Activated CD4-positive, alpha-beta T cell treated with anti-CD3 and anti-CD28 coated beads, Interleukin-2, amount 10 ng/mL, durations not matched to agents 24 days and 14 days (primary cell): ENCODE measurements around the gene ZNF853. TPM values are rescaled to one million over a fixed set of nuclear protein-coding genes. Genes with fewer than 3 reads are reported as not detected.

ENCODE experiments used
- DNase-seq: peaks from one replicate; pipeline ENCODE4 v3.0.0; 2022
- H3K27ac Mint-ChIP-seq: one replicate; pipeline ENCODE4 v1.8.0; 2022; ENCODE audit warnings: mild to moderate bottlenecking, mixed read lengths
- H3K27me3 Mint-ChIP-seq: one replicate; pipeline ENCODE4 v1.8.0; 2022; ENCODE audit warnings: mixed read lengths
- H3K36me3 Mint-ChIP-seq: one replicate; pipeline ENCODE4 v1.8.0; 2022; ENCODE audit warnings: low read depth, mild to moderate bottlenecking, mixed read lengths
- H3K4me1 Mint-ChIP-seq: one replicate; pipeline ENCODE4 v1.8.0; 2021; ENCODE audit warnings: mixed read lengths
- H3K4me3 Mint-ChIP-seq: one replicate; pipeline ENCODE4 v1.8.0; 2022; ENCODE audit warnings: mild to moderate bottlenecking, moderate library complexity, mixed read lengths
- H3K9me3 Mint-ChIP-seq: one replicate; pipeline ENCODE4 v1.8.0; 2021; ENCODE audit warnings: mixed read lengths
- intact Hi-C: fragments of 100-400 bp; cut with micrococcal nuclease; formaldehyde crosslinking; loops from one replicate; pipeline ENCODE4 v1.15.1; 2023
- total RNA-seq: library from RNA; stranded (reverse); gene quantifications from 2 replicates; pipeline ENCODE4 v1.2.3, GENCODE V29; 2022

The ZNF853 gene
- total RNA-seq, 1 donor from 2014 or later = 0.42 TPM

- intact Hi-C loops = loop anchor here (2.0 to 5.0 kb wide), 3 partner anchors 46 to 70 kb away; partner anchors contain the start of genes INTS15, ZDHHC4 and ZNF12
- Mint-ChIP-seq H3K27ac (peak within 1 kb of the TSS; percentile 84), H3K9me3 (no peaks in the 10 kb centered on the region), H3K4me1 (peaks cover 25% of the 10 kb centered on the region), H3K27me3 (no peaks in the 10 kb centered on the region), H3K4me3 (peak within 1 kb of the TSS; percentile 92), H3K36me3 (peaks cover 31% of the 10 kb centered on the region)
- DNase-seq = peak; percentile 93
Measured at GRCh38 chr7:6636741-6637543, 21.5 kb downstream of the ZNF853 start, which contains the start of gene ZNF316. Gene ZNF316, plus strand, starts transcription at chr7:6637318. Its CDS starts 5,092 bp downstream, at chr7:6642410.

GRCh38 chr7:6637544-6638229 lies 22.3 kb downstream of the ZNF853 start:
- DNase-seq = peak; percentile 86
- Mint-ChIP-seq H3K4me3 (peak overlapping the region; percentile 92), H3K27ac (peak overlapping the region; percentile 84), H3K9me3 (no peaks in the 10 kb centered on the region), H3K27me3 (no peaks in the 10 kb centered on the region), H3K4me1 (peaks cover 25% of the 10 kb centered on the region), H3K36me3 (peaks cover 39% of the 10 kb centered on the region)
- intact Hi-C loops = loop anchor here (2.0 to 5.0 kb wide), 3 partner anchors 47 to 69 kb away; partner anchors contain the start of genes INTS15, ZDHHC4 and ZNF12

- DNase-seq = no peak
- Mint-ChIP-seq H3K4me3 (peak overlapping the region; percentile 92), H3K27ac (peak overlapping the region; percentile 12), H3K27me3 (no peaks in the 10 kb centered on the region), H3K4me1 (peaks cover 25% of the 10 kb centered on the region), H3K9me3 (no peaks in the 10 kb centered on the region), H3K36me3 (peaks cover 48% of the 10 kb centered on the region)
- intact Hi-C loops = loop anchor here (5.0 kb wide), 1 partner anchor 62 kb away; the partner anchor contains the start of gene ZDHHC4
Measured at GRCh38 chr7:6639032-6639431, 23.6 kb downstream of the ZNF853 start.

GRCh38 chr7:6639627-6640026 lies 24.2 kb downstream of the ZNF853 start:
- H3K9me3 Mint-ChIP-seq = no peaks in the 10 kb centered on the region
- DNase-seq = no peak
- H3K4me3 Mint-ChIP-seq = peak overlapping the region; percentile 92
- H3K4me1 Mint-ChIP-seq = peaks cover 25% of the 10 kb centered on the region
- no peak overlapping the region for H3K27ac Mint-ChIP-seq
- intact Hi-C loops = loop anchor here (5.0 kb wide), 1 partner anchor 62 kb away; the partner anchor contains the start of gene ZDHHC4
- H3K27me3 Mint-ChIP-seq = no peaks in the 10 kb centered on the region
- H3K36me3 Mint-ChIP-seq = peaks cover 53% of the 10 kb centered on the region

GRCh38 chr7:6640246-6640721 lies 24.9 kb downstream of the ZNF853 start:
- H3K36me3 Mint-ChIP-seq = peaks cover 59% of the 10 kb centered on the region
- no peaks in the 10 kb centered on the region for H3K27me3 Mint-ChIP-seq
- no peak overlapping the region for H3K4me3 Mint-ChIP-seq
- intact Hi-C loops = no loop called here
- peak overlapping the region; percentile 64 for H3K27ac Mint-ChIP-seq
- H3K9me3 Mint-ChIP-seq = no peaks in the 10 kb centered on the region
- no peak for DNase-seq
- H3K4me1 Mint-ChIP-seq = peaks cover 25% of the 10 kb centered on the region

GRCh38 chr7:6641305-6642035 lies 26.1 kb downstream of the ZNF853 start:
- Mint-ChIP-seq H3K4me1 (peaks cover 22% of the 10 kb centered on the region), H3K27me3 (no peaks in the 10 kb centered on the region), H3K27ac (no peak overlapping the region), H3K4me3 (no peak overlapping the region), H3K36me3 (peaks cover 67% of the 10 kb centered on the region), H3K9me3 (no peaks in the 10 kb centered on the region)
- intact Hi-C loops = no loop called here
- no peak for DNase-seq

GRCh38 chr7:6642239-6642839 lies 26.9 kb downstream of the ZNF853 start:
- peaks cover 75% of the 10 kb centered on the region for H3K36me3 Mint-ChIP-seq

GRCh38 chr7:6642861-6643640 lies 27.6 kb downstream of the ZNF853 start:
- H3K4me3 Mint-ChIP-seq = no peak overlapping the region
- intact Hi-C loops = no loop called here
- no peaks in the 10 kb centered on the region for H3K27me3 Mint-ChIP-seq
- H3K4me1 Mint-ChIP-seq = peaks cover 18% of the 10 kb centered on the region
- H3K36me3 Mint-ChIP-seq = peaks cover 78% of the 10 kb centered on the region
- no peak overlapping the region for H3K27ac Mint-ChIP-seq
- DNase-seq = no peak
- no peaks in the 10 kb centered on the region for H3K9me3 Mint-ChIP-seq

More at GRCh38 chr7:6642239-6642839, 26.9 kb downstream of the ZNF853 start:
- no peak for DNase-seq
- Mint-ChIP-seq H3K4me1 (peaks cover 21% of the 10 kb centered on the region), H3K27ac (no peak overlapping the region), H3K27me3 (no peaks in the 10 kb centered on the region), H3K4me3 (no peak overlapping the region), H3K9me3 (no peaks in the 10 kb centered on the region)
- intact Hi-C loops = no loop called here

- Mint-ChIP-seq H3K4me3 (no peak overlapping the region), H3K9me3 (no peaks in the 10 kb centered on the region), H3K36me3 (peaks cover 82% of the 10 kb centered on the region), H3K27ac (no peak overlapping the region), H3K27me3 (no peaks in the 10 kb centered on the region), H3K4me1 (peaks cover 9% of the 10 kb centered on the region)
- no peak for DNase-seq
- intact Hi-C loops = no loop called here
Measured at GRCh38 chr7:6643915-6644625, 28.7 kb downstream of the ZNF853 start.

GRCh38 chr7:6644728-6645127 lies 29.3 kb downstream of the ZNF853 start:
- H3K9me3 Mint-ChIP-seq = no peaks in the 10 kb centered on the region
- intact Hi-C loops = no loop called here
- H3K4me3 Mint-ChIP-seq = no peak overlapping the region
- DNase-seq = no peak
- no peak overlapping the region for H3K27ac Mint-ChIP-seq
- peaks cover 4% of the 10 kb centered on the region for H3K4me1 Mint-ChIP-seq
- H3K36me3 Mint-ChIP-seq = peaks cover 83% of the 10 kb centered on the region
- no peaks in the 10 kb centered on the region for H3K27me3 Mint-ChIP-seq

- Mint-ChIP-seq H3K9me3 (peaks cover 5% of the 10 kb centered on the region), H3K27me3 (no peaks in the 10 kb centered on the region), H3K4me1 (no peaks in the 10 kb centered on the region), H3K36me3 (peaks cover 90% of the 10 kb centered on the region), H3K27ac (no peak overlapping the region), H3K4me3 (no peak overlapping the region)
- intact Hi-C loops = no loop called here
- DNase-seq = no peak
Measured at GRCh38 chr7:6646465-6646864, 31.1 kb downstream of the ZNF853 start.

GRCh38 chr7:6647080-6647479 lies 31.7 kb downstream of the ZNF853 start:
- Mint-ChIP-seq H3K27ac (no peak overlapping the region), H3K27me3 (no peaks in the 10 kb centered on the region)

More at GRCh38 chr7:6647080-6647479, 31.7 kb downstream of the ZNF853 start:
- Mint-ChIP-seq H3K4me3 (no peak overlapping the region), H3K9me3 (peaks cover 5% of the 10 kb centered on the region), H3K4me1 (no peaks in the 10 kb centered on the region), H3K36me3 (peaks cover 90% of the 10 kb centered on the region)
- no peak for DNase-seq
- intact Hi-C loops = no loop called here
